ENCODE data around the gene TEX261. TPM values are rescaled to one million over a fixed set of nuclear protein-coding genes. Genes with fewer than 3 reads are reported as not detected.

The TEX261 gene
- polyA plus RNA-seq, 1 donor: 40.2 TPM

DNA sequence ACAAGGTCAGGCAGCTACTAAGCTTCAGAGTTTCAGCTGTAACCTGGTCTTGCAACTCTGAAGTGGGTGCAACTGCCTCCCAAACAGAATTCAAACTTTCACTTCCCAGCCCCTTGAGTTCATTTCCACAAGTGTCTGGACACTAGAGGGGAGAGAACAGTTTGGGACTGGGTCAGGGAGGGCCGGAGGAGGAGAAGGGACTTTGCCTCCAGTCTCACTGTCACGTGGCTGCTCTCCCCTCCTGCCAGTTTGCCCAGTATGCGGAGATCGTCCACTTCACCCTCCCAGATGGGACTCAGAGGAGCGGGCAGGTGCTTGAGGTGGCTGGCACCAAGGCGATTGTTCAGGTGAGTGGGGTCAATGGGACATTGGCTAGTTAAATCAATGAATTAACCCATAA is 36.9 kb downstream of the TEX261 start:
- no peak for DNase-seq

DNA sequence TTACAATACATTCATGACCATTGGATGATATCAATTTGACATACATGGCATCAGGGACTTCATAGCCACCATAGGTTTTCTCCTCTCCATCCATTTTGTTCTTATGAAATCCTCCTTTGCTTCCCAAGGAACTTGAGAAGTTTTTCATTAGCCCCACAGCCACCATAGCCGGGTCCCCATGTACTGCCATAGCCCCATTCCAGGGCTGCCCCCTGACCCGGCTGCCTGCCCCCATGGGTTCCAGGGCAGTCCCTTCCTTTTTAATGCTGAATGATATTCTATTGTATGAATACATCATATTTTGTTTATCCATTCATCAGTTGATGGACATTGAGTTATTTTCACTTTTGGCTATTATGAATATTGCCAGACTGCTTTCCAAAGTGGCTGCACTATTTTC is 38.5 kb downstream of the TEX261 start:
- no peak for DNase-seq

DNA sequence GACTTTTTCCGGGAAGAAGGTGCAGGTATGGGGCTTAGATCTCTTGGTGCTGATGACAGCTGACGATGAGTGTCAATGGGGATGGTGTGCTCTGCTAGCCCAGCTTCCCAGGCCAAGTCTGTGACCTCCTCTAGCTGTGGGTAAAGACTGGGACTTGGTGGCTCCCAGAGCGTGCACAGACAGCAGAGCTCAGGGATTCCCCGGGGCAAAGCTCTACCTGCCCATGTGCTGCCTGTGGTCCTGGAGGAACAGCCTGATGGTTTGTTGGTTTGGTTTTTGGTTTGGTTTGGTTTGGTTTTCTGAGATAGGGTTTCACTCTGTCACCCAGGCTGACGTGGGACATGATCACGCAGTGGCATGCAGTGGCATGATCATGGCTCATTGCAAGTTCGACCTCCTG is 39.8 kb downstream of the TEX261 start:
- DNase-seq: no peak

DNA sequence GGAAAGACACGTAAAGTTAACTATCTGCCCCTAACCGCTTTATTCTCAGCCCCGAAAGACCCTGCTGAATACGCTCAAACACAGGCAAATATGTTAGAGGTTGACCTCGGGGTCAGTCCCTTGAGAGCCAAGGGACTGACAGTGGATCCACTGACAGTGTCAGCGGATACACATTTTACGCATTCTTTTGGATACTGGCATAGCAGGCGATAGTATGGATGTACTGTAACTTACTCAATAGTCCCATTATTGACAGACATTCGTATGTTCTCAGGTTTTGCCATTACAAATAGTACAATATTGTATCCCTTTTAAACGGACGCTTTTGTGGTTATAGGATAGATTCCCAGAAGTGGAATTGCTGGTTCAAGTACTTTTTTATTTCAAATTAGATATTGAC is 45.6 kb downstream of the TEX261 start:
- DNase-seq: no peak

DNA sequence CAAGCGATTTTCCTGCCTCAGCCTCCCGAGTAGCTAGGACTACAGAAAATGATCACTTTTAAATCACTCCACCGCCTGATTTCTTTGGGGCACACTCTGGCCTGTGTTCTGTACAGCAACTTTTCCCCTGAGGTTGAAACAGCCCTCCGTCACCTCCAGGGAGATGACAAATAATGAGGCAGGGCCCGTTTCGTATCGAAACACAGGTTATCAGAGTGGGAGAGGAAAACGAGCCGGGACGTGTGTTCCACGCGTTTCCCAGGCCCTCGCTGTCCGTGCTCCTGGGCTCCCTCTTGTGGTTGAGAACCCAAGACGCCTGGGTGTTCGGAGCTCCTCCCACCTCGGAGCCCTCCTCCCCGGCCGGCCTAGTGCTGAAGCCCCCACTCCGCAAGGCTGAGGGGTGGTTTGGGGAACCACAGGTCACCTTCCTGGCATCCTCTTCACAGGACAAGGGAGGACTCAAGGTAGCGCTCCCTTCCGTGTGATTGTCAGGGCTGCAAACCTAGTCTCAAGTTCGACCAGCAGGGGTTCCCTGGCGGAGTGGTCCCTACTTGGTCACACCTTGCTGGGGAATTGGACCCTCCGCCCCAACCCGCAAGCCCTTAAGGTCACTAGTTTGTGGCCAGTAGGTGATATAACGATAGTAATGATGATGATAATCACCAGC is 46.2 kb downstream of the TEX261 start:
- peak; percentile 69 for DNase-seq

DNA sequence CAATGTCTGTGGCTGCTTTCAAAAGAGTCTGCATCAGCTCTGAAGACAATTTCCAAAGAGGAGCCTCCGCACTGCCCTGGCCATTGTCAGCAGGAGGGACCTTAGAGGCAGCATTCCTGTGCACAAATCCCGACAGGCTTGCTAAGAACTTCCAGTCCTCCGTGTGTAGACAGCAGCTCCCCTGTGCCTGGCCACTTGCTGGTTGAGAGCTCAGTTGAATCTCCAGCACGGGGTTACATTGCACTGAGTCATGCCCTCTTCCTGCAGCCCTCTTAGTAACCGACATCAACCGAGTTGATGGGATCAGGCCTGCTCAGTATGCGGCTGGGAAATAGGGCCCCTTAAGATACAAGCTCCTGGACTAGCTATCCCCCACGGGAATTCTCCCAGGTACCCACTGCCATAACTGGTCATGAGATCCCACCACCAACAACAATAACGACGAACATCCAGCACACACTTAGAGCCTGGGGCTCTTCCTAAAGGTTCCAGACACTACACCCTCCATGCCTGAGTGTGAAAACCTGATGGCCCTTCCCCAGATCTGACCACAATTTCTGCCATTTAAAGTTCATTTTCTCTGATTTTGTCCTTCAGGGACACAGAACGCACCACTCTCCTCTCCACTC is 47.0 kb downstream of the TEX261 start:
- DNase-seq: no peak

DNA sequence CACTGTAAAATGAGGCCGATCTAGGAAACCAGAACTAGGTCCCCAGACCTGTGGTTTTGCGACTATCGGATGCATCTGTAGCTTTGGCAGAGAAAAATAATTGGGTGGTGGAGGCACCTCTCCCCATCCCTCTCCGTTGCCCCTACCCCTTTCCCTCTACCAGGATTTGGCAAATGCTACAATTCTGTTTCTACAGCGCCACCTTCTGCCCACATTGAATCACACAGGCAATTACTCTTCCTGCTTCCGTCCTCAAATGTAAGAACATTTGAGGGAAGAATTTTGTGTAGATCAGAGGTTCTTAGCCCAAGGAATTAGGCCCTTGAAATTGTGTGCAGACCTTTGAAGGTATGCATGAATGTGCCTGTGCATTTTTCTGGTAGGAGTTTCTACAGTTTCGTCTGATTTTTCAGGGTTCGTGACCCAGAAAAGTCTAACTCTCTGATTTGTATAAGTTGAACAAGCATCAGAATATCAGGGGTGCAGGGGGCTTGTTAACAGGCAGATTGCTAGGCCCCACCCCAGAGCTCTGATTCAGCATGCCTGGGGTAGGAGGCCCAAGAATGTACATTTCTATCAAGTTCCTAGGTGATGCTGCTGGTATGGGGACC is 47.7 kb downstream of the TEX261 start:
- peak; percentile 52 for DNase-seq

DNA sequence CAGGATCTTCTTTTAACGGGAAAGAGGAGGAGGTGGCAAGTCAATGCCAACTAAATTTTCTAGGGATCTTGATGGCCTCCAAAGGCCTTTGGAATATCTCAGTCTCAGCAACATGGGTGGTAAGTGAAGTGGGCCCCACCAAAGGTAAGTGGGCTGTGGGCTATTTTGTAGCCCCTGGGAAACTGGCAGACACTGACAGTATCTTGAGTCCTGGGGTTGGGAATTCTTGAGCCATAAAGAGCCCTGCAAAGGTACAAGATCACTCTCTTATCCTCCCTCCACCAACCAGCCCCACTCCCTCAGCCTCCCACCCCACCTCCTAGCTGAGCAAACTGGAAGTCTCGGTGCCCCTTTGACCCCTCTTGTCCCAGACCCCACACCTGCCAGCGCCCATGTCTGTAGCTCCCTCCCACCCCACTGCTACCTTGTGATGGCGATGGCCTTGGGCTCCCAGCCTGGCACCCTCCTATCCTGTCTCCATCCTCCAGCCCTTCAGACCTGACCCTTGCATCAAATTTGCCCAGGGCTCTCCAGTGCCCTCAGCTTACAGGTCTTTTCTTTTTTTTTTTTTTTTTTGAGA is 50.5 kb downstream of the TEX261 start:
- no peak for DNase-seq

DNA sequence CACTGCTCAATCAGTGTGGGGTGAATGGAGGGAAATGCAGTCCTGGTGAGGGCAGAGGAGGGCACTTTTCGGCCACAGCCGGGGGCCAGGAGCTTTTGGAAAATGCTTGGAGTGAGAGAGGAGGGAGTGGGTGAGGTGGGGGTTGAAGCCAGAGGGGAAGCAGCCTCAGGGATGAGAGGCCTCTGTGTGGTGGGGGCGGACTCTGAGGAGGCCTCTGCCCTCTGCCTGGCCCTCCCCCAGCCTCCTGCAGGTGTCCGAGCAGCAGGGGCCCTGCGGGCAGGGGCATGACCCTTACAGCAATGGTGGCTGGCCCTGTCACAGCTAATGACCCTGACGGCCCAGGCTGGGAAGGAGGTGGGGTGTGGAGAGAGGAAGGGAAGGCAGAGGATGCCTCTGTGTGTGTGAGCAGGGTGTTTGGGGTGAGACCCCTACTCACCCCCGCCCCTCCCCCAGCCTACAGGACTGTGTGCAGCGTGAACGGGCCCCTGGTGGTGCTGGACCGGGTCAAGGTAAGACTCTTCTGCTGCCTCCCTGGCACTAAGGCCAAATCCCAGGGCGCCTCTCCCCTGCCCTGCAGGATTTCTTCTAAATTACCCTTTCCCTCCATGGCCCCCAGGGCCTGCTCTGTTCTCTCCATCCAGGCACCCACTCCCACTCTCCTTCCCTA is 51.3 kb downstream of the TEX261 start:
- DNase-seq: no peak

DNA sequence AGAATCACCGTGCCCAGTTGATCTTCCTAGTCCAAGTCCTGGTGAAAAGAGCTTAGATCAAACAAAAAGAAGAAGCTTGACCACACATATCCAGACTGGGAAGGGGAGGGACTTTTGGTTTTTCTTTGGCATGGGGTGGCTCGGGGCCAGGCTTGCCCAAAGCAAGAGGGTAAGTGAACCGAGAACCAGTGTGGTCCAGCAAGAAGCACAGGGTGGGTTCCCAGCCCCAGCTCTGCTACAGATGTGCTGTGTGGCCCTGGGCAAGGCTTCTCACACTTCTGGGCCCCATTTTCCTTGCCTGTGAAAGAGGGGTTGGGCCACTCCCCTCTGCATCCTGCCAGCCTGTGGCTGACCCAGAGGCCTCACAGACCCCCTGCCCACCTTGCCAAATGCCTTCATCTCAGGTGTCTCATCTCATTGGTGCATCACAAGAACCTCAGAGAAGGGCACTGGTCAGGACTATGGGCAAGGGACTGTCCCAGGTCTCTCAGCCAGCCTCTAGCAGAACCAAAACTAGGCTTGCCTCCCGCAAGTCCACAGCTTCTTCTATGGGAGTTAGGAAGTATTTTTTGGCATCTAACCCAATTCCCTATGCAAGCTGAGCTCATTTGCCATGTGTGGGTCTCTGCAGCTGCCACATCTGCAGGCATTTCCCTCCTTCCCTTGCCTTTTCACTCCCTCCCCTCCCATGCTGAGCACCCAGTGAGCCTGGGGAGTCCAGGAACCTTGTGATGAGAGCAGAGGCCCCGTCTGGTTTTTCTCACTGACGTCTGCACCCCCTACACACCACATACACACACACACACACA is 52.1 kb downstream of the TEX261 start:
- DNase-seq: no peak

DNA sequence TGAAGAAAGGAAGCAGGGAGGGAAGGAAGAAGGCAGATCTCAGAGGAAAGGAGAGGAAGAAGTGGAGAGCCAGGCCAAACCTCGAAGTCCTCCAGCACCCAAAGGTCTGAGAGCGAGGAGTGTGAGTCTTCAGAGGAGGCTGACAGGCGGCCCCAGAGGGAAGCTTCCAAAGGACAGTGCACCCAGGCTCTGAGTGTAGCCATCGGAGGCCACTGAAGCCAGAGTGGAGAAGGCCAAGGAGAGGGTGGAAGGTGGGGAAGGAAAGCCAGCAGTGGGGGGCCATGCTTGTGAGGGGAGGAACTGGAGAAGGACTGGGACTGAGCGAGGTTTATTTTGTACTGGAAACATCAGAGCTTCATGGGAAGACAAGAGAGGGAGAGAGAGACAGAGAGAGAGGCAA is 53.0 kb downstream of the TEX261 start:
- no peak for DNase-seq

DNA sequence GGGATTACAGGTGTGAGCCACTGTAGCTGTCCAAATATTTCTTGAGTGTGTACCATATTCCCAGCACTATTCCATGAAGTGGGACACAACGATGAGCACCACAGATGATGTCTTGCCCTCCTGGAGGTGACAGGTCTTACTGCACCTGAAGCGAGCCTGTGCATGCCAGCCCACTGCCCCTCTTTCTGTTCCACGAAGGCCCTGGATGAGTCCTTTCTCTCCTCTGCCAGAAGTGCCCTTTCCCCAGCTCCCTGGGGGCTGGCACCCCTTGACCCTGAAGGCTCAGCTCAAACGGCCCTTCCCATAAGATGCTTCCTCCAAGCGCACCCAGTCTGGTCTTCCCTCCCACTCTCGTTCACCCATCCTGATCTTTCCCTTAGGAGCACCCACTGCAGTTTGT is 53.5 kb downstream of the TEX261 start:
- no peak for DNase-seq

DNA sequence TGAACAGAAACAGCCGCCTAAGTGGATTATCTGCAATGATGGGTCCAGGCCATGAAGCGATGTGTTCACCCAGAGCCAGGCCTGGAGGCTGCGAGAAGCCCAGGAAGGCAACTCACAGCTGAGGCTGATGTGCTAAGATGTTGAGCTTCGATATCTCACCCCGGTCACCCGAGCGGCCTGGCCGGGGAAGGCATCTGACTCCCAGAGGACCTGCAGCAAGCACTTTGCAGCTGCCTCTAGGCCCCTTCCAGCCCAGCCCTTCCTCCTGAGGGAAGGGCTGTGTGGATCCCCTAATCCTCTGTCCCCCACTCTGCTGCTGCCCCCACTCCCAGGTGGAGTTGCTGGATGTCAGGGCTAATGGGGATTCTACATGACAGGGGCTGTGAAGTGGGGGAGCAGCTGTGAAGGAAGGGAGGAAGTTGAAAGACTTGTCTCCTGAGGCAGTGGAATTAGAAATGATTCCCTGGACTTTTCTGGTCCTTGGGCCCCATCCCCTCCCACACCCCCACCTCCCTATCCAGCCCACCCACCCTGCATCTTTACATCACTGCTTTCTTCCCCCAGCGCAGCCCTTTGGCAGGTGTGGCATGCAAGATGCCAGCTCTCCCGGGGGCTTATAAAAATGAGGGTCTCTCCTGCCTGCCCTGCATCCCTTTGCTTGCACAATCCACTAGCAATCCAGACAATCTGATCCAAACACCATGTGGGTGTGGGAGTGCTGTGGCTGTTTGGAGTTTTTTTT is 54.7 kb downstream of the TEX261 start:
- no peak for DNase-seq

DNA sequence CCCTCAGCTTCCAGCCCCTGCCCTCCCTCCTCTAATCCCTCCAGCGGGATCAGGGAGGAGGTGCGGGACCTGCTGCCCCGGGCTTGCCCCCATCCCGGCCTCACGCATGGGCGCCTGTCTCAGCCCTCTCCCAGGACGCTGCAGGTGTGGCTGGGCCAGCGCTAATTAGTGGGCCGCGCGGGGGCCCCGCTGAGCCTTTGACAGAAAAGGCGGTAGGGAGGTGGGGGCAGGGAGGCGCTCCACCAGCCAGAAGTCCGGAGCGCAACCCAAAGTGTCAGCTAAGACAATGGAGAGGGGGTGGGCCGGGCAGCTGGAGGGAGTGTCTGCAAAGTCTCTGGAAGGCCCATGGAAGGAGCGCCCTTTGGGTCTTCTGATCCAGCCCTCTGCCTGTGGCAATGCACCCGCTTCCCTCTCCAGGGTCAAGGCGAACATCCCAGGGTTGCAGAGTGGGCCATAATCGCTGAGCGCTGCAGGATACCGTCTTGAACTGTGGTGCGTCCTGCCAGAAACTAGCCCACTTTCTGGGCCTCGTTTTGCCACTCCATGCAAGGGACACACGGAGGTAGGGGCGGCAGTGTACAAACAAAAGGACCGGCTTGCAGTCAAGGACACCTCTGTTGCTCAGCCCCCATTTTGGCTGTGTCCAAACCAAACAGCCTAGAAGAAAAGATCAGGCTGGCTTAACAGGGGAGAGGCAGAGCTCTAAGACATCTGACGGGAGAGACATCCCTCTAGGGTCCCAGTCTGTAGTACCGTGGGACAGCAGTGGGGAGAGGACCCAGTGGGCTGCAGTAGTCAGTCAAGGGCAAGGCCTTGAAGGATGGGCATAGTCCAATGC is 55.5 kb downstream of the TEX261 start:
- DNase-seq: no peak

DNA sequence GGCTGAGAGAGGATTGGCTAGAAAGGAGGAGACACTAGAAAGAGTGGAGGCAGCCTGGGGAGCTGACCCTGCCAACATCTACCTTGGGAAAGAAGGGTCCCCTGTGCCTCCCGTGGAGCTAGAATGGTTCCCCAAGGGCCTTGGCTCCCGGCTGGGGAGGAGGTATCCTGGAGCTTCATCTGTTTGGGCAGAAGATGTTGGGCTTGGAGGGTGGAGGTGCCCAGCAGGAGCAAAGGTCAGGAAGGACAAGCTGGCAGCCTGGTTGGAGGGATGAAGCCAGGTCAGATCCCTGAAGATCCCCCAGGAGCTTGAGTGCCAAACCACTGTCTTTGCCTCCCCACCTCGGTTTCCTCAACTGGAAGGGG is 56.1 kb downstream of the TEX261 start:
- no peak for DNase-seq

DNA sequence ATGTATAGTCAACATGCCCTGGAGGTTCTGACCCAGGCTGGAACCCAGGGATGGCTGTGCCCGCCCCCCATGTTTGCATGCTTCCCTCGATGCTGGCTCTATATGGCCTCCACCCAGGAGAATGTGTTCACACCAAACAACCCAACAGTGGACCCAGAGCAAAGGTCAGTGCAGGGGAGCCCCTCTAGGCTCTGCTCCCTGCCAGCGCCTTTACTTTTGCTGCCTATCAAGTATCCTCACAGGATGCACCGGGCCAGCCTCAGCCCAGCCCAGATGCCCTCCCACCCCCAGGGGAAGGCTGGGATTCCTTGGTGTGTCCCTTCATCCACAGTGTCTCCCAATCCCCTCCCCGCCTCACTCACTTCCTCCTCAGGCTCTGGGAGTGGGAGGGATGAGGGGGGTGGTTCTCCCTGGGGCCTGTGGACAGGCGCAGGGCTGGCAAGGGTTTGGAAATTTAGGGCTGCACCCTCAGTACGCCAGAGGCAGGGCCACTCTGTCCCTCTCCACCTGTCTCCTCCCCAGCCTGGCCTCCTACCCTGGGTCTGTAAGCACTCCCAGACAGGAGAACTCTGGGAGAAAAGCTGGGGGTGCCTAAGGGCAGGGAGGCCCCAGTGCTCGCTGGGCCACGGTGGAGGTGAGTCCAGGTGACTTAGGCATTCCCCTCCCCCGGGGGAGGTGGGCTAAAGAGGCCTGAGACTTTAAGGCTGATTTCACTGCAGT is 56.6 kb downstream of the TEX261 start:
- DNase-seq: no peak

DNA sequence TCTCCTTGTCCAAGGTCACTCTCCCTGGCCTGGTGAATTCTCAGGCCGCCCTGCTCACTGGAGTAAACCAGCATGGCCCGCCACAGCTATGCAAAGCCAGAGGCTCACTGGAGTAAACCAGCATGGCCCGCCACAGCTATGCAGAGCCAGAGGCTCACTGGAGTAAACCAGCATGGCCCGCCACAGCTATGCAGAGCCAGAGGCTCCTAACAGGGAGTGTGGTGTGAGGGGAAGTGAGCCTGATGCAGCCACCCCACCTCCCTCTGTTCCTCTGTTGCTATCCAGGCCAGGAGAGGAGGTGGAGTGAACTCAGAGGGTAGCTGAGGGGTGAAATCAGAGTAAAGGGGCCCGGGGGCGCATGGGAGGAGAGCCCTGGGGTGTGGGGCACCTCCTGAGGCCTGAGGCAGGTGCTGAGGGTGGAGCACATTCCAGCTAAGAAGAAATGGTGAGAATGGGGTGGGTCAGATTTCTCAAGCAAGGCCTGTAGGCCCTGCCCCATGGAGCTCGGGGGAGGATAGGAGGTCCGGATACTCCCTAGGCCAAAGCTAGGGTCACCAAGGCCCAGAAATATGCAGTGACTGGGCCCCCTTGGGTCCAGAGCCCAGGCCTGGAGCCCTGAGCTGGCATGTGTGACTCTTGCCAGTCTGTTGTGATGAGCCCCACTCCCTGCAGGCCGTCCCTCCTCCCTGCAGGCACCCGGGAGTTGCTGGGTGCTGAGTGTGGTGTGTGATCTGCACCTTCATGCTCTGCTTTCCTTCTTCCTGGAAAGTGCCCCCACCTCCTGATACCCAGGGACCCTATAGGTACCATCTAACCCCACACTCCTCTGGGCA is 57.5 kb downstream of the TEX261 start:
- no peak for DNase-seq

DNA sequence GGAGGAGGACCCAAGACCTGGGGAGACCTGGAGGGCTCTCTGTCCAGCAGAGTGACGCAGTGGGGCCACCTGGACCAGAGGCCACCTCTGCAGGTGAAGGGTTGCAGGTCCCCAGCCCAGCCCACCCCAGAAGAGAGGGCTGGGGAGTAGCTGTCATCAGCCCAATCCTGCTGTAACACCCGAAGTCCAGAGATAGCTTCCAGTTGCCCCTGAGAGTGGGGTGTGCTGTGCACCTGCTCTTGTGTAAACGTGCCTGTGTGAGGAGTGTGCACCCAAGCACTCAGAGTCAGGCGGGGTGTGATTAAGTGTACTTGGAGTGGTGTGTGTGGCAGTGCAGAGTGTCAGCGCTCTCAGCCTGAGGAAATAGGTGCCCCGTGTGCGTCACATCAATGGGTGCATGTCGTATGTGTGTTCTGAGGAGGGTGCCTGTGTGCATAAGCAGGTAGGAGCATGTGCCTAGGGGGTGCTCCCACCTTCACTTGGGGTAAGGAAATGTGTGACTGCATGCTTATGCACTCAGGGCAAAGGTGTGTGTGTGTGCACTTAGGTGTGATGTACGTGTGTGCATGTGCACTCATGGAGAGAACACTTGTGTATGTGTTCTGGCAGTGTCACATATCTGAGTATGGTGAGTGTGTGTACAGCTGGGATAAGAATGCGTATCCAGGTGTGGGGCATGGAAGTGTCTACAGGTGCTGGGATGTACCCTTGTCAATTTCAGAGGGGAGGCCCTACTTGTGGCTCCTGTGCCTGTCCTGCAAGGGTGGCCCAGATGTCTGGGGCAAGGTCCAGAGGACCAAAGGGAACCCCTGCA is 58.3 kb downstream of the TEX261 start:
- DNase-seq: no peak
